Activated T-cell treated with anti-CD3 and anti-CD28 coated beads, Interleukin-2, amount 50 U/mL, for 4 hours (primary cell): Measurements from ENCODE around the gene HK3. TPM values are rescaled to one million over a fixed set of nuclear protein-coding genes. Genes with fewer than 3 reads are reported as not detected.

Source experiments
- ATAC-seq, 2 donors: fragments of 200-7000 bp; cut with Tn5 transposase; one replicate each; pipeline ENCODE4 v1.10.0; 2021
- DNase-seq: peaks from one replicate; pipeline ENCODE4 v3.0.0-alpha.2; 2020
- H3K27me3 Mint-ChIP-seq: one replicate; pipeline ENCODE4 v1.8.0; 2021; ENCODE audit warnings: low read depth, mixed read lengths
- H3K36me3 Mint-ChIP-seq: one replicate; pipeline ENCODE4 v1.8.0; 2022; ENCODE audit warnings: mixed read lengths; ENCODE audit not compliant: insufficient read depth
- H3K4me1 Mint-ChIP-seq: one replicate; pipeline ENCODE4 v1.8.0; 2021; ENCODE audit warnings: low read depth, mixed read lengths
- H3K4me3 Mint-ChIP-seq: one replicate; pipeline ENCODE4 v1.8.0; 2021; ENCODE audit warnings: mild to moderate bottlenecking, moderate library complexity, mixed read lengths
- H3K9me3 Mint-ChIP-seq: one replicate; pipeline ENCODE4 v1.8.0; 2021; ENCODE audit warnings: mixed read lengths
- total RNA-seq, 3 donors: library from RNA; stranded (reverse); gene quantifications; one replicate each; pipeline ENCODE4 v1.2.1, GENCODE V29; 2021

Gene HK3
- total RNA-seq, 3 donors from 2014 or later: 0.19 to 0.61 TPM; not detected in 1

- Mint-ChIP-seq H3K9me3 (no peaks in the 10 kb centered on the region), H3K4me3 (no peak overlapping the region)
Observed at GRCh38 chr5:176861276-176861675, 37.9 kb downstream of the HK3 start.

GRCh38 chr5:176860381-176860780, 38.8 kb downstream of the HK3 start:
- peaks cover 44% of the 10 kb centered on the region for H3K27me3 Mint-ChIP-seq
- ATAC-seq: no peak

More at GRCh38 chr5:176861276-176861675, 37.9 kb downstream of the HK3 start:
- Mint-ChIP-seq H3K27me3 (peaks cover 51% of the 10 kb centered on the region), H3K36me3 (no peaks in the 10 kb centered on the region), H3K4me1 (no peaks in the 10 kb centered on the region)
- ATAC-seq: no peak
- no peak for DNase-seq

GRCh38 chr5:176859916-176860315, 39.2 kb downstream of the HK3 start:
- no peaks in the 10 kb centered on the region for H3K4me1 Mint-ChIP-seq
- no peak for ATAC-seq
- H3K4me3 Mint-ChIP-seq: no peak overlapping the region
- H3K27me3 Mint-ChIP-seq: peaks cover 39% of the 10 kb centered on the region
- no peaks in the 10 kb centered on the region for H3K36me3 Mint-ChIP-seq
- no peaks in the 10 kb centered on the region for H3K9me3 Mint-ChIP-seq
- DNase-seq: no peak

More at GRCh38 chr5:176860381-176860780, 38.8 kb downstream of the HK3 start:
- no peaks in the 10 kb centered on the region for H3K4me1 Mint-ChIP-seq
- DNase-seq: no peak
- H3K36me3 Mint-ChIP-seq: no peaks in the 10 kb centered on the region
- H3K4me3 Mint-ChIP-seq: no peak overlapping the region
- H3K9me3 Mint-ChIP-seq: no peaks in the 10 kb centered on the region

DNA sequence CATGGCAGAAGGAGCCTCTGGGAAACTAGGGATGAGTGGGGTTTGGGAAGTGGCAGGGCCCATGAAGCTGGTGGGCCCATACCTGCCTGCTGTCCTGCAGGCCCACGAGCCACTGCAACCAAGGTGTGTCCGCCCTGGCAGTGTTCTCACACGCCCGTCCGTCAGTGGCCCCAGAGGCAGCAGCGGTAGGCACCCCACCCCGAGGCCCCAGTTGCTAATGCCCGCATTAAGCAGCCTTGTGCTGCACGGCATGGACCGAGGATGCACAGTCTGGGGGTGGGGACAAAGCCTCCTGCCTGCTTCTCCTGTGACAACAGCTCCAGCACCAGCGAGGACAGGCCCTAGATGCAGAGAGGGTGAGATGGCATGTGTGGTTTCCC, 41.3 kb downstream of the HK3 start:
- Mint-ChIP-seq H3K36me3 (no peaks in the 10 kb centered on the region), H3K4me1 (no peaks in the 10 kb centered on the region), H3K27me3 (peaks cover 29% of the 10 kb centered on the region), H3K9me3 (no peaks in the 10 kb centered on the region), H3K4me3 (no peak overlapping the region)
- no peak for DNase-seq
- ATAC-seq: no peak

DNA sequence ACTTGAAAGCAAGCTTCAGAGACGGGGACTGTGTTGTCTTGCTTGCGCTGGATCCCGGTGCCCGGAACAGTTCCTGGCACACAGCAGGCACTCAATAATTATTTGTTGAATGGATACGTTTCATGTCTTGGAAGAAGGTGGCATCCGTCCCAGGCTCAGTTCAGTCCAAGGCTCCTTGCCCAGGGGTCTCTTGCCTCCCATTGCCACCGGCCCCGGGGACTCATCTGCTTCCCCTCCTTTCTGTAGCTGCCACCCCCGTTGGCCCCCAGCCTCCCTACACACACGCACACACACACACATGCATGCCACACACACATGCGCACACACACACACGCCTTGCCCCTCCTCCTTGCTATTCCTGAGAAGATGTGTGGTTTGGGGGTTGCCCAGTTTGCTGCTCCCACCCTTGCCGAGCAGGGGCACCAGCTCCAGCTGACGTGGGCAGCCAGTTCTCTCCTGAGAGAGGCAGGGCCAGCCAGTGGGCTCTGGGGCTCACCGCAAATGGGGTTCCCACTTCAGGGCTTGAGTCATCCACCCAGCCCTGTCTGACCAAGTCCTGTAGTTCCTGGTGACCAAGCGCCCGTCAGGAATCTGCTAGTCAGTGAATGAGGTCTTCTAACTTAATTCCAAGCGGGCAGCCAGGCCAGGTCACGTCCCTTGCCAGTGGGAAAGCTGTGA, 41.8 kb downstream of the HK3 start:
- H3K9me3 Mint-ChIP-seq: no peaks in the 10 kb centered on the region
- H3K4me3 Mint-ChIP-seq: no peak overlapping the region
- no peak for DNase-seq
- H3K36me3 Mint-ChIP-seq: no peaks in the 10 kb centered on the region
- peaks cover 24% of the 10 kb centered on the region for H3K27me3 Mint-ChIP-seq
- no peaks in the 10 kb centered on the region for H3K4me1 Mint-ChIP-seq
- no peak for ATAC-seq

GRCh38 chr5:176856746-176857145, 42.4 kb downstream of the HK3 start:
- H3K27me3 Mint-ChIP-seq: peaks cover 24% of the 10 kb centered on the region
- H3K4me3 Mint-ChIP-seq: no peak overlapping the region
- H3K9me3 Mint-ChIP-seq: no peaks in the 10 kb centered on the region
- H3K36me3 Mint-ChIP-seq: no peaks in the 10 kb centered on the region
- H3K4me1 Mint-ChIP-seq: no peaks in the 10 kb centered on the region
- ATAC-seq (no peak), DNase-seq (no peak)

- ATAC-seq (no peak), DNase-seq (no peak)
- no peaks in the 10 kb centered on the region for H3K4me1 Mint-ChIP-seq
- H3K4me3 Mint-ChIP-seq: no peak overlapping the region
- peaks cover 21% of the 10 kb centered on the region for H3K27me3 Mint-ChIP-seq
- no peaks in the 10 kb centered on the region for H3K9me3 Mint-ChIP-seq
- no peaks in the 10 kb centered on the region for H3K36me3 Mint-ChIP-seq
Observed at GRCh38 chr5:176855598-176855997, 43.5 kb downstream of the HK3 start.

DNA sequence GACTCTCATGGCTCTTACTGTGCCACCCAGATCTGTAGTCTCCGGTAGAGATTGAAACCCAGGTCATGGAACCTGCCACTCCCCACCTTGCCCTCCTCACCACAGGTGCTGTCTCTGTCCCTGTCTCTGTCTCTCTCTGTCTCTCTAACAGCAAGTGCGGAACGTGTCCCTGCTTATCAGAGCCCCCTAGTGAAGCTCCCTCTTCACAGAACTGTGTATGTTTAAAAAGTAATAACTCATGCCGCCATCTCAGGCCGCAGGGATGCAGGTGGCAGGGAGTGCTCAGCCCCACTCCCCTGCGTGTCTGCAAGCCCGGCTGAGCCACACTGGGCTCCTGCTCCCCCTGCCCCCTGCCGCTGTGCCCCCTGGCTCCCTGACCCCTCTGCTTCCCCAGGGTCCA, 45.0 kb downstream of the HK3 start:
- Mint-ChIP-seq H3K9me3 (no peaks in the 10 kb centered on the region), H3K4me3 (no peak overlapping the region), H3K36me3 (no peaks in the 10 kb centered on the region), H3K4me1 (no peaks in the 10 kb centered on the region), H3K27me3 (peaks cover 31% of the 10 kb centered on the region)
- DNase-seq: no peak
- no peak for ATAC-seq

- no peak overlapping the region for H3K4me3 Mint-ChIP-seq
- DNase-seq (no peak), ATAC-seq (no peak)
- no peaks in the 10 kb centered on the region for H3K4me1 Mint-ChIP-seq
- H3K27me3 Mint-ChIP-seq: peaks cover 32% of the 10 kb centered on the region
- H3K9me3 Mint-ChIP-seq: no peaks in the 10 kb centered on the region
- H3K36me3 Mint-ChIP-seq: no peaks in the 10 kb centered on the region
Observed at GRCh38 chr5:176853151-176853778, 45.9 kb downstream of the HK3 start.

- Mint-ChIP-seq H3K36me3 (no peaks in the 10 kb centered on the region), H3K4me1 (no peaks in the 10 kb centered on the region), H3K4me3 (no peak overlapping the region), H3K27me3 (peaks cover 32% of the 10 kb centered on the region), H3K9me3 (no peaks in the 10 kb centered on the region)
- no peak for ATAC-seq
- no peak for DNase-seq
Observed at GRCh38 chr5:176851871-176852658, 47.1 kb downstream of the HK3 start.

DNA sequence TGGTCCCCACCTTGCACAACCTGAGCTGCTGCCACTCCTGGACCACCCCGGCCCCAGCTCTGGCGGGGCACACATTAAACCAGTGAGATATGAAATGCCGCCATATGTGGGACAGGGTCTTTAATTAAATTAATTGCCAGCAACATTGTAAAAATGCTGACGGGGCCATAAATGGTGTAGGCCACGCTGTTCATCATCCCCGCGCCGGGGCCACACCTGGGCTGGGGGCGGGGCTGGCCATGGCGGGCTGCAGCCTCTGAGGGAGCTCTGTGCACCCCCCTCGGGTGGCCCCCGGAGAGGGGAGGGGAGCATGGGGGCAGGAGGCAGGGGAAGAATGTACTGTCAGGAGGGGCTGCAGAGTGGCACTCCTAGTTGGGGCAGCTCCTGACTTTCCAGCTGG, 47.8 kb downstream of the HK3 start:
- no peaks in the 10 kb centered on the region for H3K9me3 Mint-ChIP-seq
- peaks cover 30% of the 10 kb centered on the region for H3K27me3 Mint-ChIP-seq
- no peak overlapping the region for H3K4me3 Mint-ChIP-seq
- H3K4me1 Mint-ChIP-seq: no peaks in the 10 kb centered on the region
- no peak for DNase-seq
- ATAC-seq: no peak
- no peaks in the 10 kb centered on the region for H3K36me3 Mint-ChIP-seq

GRCh38 chr5:176850371-176851245, 48.5 kb downstream of the HK3 start:
- ATAC-seq (no peak), DNase-seq (no peak)
- Mint-ChIP-seq H3K4me3 (no peak overlapping the region), H3K27me3 (peaks cover 35% of the 10 kb centered on the region), H3K36me3 (no peaks in the 10 kb centered on the region), H3K9me3 (no peaks in the 10 kb centered on the region), H3K4me1 (no peaks in the 10 kb centered on the region)

GRCh38 chr5:176849611-176850227, 49.4 kb downstream of the HK3 start:
- H3K27me3 Mint-ChIP-seq: peaks cover 43% of the 10 kb centered on the region
- H3K9me3 Mint-ChIP-seq: no peaks in the 10 kb centered on the region
- no peaks in the 10 kb centered on the region for H3K36me3 Mint-ChIP-seq

DNA sequence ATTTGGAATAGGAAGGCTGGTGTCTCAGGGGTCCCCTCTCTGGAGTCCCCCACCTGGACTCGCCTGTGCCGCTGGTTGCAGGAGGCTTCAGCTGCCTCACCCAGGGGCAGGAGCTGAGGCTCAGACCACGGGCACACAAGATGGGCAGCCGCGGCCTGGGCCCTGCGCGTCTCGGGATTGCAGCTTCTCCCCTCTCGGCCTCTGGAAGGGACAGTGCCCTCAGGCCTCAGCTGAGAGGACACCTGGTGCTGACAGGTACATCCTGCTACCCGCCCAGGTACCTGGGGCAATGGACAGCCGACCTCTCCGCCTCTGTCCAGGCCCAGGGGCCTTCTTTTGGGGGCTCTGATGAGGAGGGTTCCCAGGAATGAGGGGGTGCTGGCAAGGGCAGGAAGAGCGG, 50.5 kb downstream of the HK3 start:
- H3K27me3 Mint-ChIP-seq: peaks cover 44% of the 10 kb centered on the region
- DNase-seq (no peak), ATAC-seq (no peak)
- no peak overlapping the region for H3K4me3 Mint-ChIP-seq
- H3K36me3 Mint-ChIP-seq: no peaks in the 10 kb centered on the region
- no peaks in the 10 kb centered on the region for H3K9me3 Mint-ChIP-seq
- no peaks in the 10 kb centered on the region for H3K4me1 Mint-ChIP-seq

More at GRCh38 chr5:176849611-176850227, 49.4 kb downstream of the HK3 start:
- DNase-seq (no peak), ATAC-seq (no peak)
- no peak overlapping the region for H3K4me3 Mint-ChIP-seq
- H3K4me1 Mint-ChIP-seq: no peaks in the 10 kb centered on the region
